GM21381 (cell line): ENCODE data around the gene UBE3D.
"Not testable (repeated sequence)": the region's sequence is repeated elsewhere in the genome, so short reads cannot be mapped to it uniquely, and the experiment has no call there.

Experiments
- ATAC-seq: cut with Tn5 transposase; IDR thresholded peaks from one replicate; pipeline ENCODE4 v1.9.1; 2021; ENCODE audit warnings: mild to moderate bottlenecking, moderate library complexity; ENCODE audit not compliant: unreplicated experiment

UBE3D gene

DNA sequence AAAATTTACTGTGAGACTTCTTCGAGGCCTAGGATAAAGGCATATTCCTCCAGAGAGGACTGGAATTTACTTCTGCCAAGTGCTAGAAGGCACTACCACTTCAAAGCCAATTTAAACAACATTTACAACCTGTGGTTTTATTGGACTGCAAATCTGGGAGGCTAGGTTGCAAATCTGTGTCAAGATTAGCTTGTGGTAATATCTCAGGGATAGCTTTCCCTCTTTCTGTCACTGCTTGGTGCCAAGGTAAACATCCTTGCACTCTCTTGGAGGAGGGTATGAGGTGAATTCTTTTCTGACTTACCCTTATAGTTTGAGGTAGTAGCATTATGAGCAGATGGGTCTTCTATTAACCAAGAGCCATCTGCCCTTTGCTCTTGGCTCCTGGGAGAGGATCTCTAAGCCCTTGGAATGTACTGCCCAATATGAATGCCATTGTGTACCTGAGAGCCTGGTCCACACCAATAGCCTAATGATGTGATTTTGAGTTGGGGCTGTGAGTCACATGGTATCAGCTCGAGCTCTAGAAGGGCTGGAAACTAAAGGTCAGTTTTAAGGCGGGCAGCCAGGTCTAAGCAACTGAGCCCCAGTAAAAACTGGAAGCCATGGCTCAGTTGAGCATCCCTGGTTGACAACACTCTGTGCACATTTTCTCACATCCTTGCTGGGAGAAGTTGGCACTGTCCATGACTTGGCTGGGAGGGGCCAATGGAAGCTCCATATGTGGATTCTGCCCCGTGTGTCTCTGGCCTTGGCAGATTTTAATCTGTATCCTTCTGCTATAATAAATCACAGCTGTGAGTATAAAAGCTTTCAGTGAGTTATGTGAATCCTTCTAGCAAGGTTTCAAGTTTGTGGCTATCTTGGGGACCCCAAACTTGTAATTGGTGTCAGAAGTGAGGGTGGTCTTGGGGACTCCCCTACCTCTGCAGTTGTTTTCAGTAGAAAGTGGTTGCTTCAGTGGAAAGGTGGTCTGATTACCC, 188.1 kb downstream of the UBE3D start:
- ATAC-seq = no peak

DNA sequence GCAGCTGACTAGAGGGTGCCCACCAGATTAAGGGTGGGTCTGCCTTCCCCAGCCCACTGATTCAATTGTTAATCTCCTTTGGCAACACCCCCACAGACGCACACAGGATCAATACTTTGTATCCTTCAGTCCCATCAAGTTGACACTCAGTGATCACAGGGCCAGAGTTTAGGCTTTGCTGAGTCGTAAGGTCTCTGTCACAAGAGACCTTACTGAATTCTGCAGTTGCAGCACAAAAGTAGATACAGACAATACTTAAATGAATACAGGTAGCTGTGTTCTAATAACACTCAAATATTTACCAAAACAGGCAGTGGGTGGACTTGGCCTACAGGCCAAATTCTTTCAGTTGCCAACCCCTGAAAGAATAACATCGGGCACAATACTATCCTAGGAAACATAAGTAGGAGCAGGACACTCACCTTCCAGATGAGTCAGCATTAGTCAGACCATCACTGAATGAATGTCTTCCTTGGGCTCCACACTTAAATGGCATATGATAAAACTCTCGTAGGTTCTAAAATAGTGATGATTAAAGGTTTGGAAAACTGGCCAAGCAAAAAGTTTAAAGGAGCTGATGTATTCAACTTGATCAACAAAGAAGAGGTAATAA, 190.0 kb downstream of the UBE3D start:
- ATAC-seq = no peak

DNA sequence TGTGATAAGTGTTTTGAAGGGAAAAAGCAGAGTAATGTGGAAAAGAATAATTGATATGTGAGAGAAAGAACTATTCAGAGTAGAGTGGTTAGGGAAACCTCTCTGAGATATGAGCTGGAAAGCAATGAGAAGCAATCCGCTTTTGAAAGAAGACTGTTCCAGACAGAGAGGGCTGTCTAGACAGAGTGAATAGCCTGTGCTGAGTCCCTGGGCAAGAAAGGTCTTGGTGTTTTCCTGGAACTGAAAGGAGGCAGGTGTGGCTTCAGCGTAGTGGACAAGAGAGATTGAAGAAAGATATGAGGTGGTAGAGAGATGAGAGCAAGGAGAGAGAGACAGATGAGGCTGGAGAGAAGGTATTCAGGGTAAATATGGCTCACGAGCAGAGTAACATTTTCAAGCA, 190.8 kb downstream of the UBE3D start:
- no peak for ATAC-seq

GRCh38 chr6:82872185-82872584, 193.5 kb downstream of the UBE3D start:
- ATAC-seq = no peak

DNA sequence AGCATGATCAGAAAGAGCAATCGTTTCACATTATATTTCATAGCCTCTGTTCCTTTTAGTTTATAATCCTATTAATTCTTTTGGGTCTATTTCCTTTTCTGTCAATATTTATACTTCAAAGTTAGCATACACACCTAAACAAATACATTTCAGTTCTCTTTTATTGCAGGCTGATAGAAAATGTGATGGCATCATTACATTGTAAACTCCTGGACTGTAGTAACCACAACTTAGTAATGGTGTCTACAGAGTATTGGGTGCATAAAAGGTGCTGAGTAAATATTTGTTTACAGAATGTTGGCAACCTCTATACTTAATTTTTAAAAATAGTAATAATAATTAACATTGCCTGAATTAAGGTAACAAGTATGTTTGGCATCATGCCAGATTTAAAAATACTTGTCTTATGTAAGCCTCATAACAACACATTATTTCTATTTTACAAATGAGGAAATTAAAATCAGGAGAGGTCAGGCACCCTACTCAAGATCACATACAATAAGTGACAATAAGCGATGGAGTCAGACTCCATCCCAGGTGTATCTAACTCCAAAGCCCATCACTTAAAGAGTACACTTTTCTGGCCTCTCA, 195.0 kb downstream of the UBE3D start:
- ATAC-seq = no peak

DNA sequence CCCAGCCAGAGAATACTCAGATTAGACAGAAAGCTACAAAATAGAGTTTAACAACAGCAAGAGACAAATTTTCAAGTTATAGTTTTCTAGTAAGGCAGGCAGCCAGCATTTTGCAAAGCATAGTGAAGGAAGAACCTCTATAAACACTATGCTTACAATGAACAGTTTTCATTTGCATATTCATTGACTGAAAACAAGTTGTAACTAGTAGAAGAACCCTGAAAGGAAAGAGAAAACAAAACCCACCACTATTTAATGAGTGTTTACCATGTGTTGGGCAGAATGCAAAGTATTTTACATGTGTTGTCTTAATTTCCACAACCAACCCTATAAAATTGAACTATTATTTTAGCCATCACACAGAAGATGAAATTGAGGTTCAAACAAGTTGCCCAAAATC, 196.1 kb downstream of the UBE3D start:
- ATAC-seq = no peak

- no peak for ATAC-seq
Observed at GRCh38 chr6:82867946-82868345, 197.7 kb downstream of the UBE3D start.

- no peak for ATAC-seq
Observed at GRCh38 chr6:82866446-82866845, 199.2 kb downstream of the UBE3D start.

DNA sequence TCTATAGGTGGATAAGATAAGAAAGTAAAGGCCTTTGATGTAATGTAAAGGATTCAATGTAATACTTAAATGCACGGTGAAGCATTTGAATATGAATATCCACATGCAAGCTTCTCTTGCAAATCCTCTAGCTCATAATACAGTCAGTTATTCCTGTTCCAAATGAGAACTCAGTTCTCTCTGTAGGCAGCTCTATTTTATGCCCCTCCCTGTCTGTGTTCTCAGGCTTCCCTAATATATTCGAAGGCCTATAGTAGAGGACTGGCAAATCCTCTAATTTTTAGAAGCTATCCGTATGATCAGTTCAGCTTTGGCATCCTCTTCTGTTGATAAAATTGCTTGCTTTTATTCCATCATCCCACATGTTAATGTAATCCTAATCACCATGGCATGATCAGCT, 200.2 kb downstream of the UBE3D start:
- ATAC-seq = no peak

DNA sequence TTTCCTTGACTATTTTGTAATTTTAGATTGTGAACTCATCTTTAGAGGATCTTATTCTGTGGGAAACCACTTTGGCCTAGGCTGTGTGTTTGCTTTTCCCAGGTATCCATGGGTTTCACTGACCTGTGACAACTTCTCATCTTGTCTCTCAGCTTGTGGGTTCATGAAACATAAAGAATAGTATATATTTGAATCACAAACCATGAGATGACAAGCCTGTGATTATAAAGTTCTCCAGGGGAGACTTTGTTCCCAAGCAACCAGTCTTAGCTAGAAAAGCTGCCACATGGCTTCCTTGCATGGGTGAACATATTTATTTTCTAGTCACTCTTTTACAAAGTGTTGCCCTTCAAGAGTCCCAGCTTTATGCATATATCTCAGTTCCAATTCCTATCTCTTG, 201.9 kb downstream of the UBE3D start:
- ATAC-seq = no peak

DNA sequence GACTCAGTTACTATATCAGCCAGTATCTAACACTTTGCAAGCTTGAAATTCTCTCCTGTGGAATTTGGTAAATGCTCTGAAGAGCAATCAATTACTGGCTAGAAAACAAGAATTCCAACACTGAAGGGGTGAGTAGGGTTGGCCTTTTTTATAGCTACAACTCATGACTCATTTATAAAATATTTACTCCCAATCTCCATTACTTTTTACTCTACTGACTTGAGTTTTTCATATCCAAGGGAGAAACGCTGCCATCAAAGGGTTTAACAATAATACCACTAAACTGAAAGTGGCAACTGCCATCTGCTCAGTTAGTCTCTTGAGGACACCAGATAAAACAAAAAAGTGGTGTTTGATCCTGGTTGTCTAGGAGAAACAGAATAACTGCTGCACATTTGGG, 203.1 kb downstream of the UBE3D start:
- no peak for ATAC-seq

GRCh38 chr6:82861121-82861520, 204.5 kb downstream of the UBE3D start:
- no peak for ATAC-seq

GRCh38 chr6:82856077-82856476, 209.6 kb downstream of the UBE3D start:
- not testable (repeated sequence) for ATAC-seq

GRCh38 chr6:82852904-82853303, 212.7 kb downstream of the UBE3D start:
- ATAC-seq = not testable (repeated sequence)

DNA sequence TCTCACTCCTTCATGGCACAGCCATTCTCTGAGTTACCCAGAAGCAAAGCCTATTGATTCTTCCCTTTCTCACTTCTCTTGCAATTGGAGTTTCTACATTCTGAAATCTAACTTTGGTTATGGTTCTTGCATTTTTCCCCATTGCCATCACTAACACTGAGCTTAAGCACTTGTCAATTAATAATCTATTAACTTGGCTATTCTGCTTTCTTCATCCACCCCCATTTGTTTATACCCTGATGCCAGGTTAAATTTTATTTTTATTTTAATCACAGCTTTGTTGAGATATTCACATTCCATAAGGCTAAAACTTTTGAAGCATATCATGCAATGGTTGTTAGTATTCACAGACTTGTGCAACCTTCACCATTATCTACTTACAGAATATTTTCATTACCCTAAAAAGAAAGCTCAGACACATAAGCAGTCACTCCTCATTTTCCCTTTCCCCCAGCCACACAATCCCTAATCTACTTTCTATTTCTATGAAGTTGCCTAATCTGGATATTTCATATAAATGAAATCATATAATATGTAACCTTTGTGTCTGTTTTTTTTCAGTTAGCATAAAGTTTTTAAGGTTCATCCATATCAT, 222.3 kb downstream of the UBE3D start:
- no peak for ATAC-seq

- no peak for ATAC-seq
Observed at GRCh38 chr6:82842721-82843120, 222.9 kb downstream of the UBE3D start.
